ENCODE results near the gene TLR1. TPM values are rescaled to one million over a fixed set of nuclear protein-coding genes. Genes with fewer than 3 reads are reported as not detected.
"Not testable (repeated sequence)": the region's sequence is repeated elsewhere in the genome, so short reads cannot be mapped to it uniquely, and the experiment has no call there.

TLR1 gene
- total and polyA plus RNA-seq, 7 donors, result 0.22 to 4.1 (median 1.7) TPM

DNA sequence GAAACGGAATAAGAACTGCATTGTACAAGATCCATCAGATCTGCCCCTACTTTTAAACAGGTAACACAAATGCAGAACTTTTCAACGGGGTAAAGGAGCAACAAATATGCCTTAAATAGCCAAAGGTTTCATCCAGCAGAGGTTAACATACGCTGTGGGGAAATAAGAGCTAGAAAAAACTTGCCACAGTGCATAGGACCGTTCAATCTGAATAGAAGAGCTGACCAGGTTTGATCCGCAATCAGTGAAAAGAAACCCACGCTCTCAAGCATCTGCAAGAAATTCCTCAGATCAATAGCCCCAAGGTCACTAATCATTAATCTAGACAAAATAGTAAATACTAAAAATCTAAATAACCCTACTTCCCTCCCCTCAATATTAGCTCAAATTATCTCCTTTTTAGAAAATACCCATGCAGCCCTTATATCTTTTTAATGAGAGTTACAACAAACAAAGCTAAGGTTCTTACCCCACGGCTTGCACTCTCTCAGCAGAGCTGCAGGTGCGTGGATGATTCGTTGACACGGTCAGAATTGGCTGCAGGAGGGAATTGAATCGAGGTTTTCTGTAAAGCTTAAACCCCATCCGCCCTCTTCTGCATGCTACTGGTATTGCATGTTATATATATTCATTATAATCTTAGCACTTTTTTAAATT lies 22.0 kb downstream of the TLR1 start, which contains the start of gene TLR10:
TLR10 (minus strand) TSS at position 539 of the 657 bp plus-strand sequence. CDS start 7,400 bp downstream, outside the sequence.
- intact Hi-C loops (cut with DNase I), result loop anchor here in 1 of 2 donors (5.0 kb wide), 1 partner anchor 720 kb away; no protein-coding TSS in a partner anchor

DNA sequence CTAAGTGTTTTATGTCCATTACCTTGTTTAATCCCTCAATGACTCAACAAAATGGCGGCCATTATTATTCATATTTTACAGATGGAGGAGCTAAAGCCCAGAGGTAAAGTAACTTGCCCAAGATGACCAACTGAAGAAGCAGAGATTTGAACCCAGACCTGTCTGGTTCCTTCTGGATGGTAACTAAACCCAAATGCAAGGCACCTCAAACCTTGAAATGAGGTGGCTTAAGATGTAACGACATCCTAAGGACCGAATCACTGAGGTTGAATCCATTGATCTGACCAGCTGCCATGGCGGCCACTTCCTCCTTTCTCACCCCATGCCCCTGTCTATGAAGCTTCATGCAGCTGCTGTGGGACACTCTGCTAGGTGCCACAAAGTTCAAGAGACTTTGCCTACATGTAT lies 22.7 kb downstream of the TLR1 start:
- Histone ChIP-seq H3K9me3 (no peaks in the 10 kb centered on the region), H3K27me3 (ENCODE audit: insufficient read depth in 3 of 3, low read length in 2 of 3) (no peaks in the 10 kb centered on the region), H3K36me3 (ENCODE audit: insufficient read depth in 1 of 2, low read depth in 1 of 2) (no peaks in the 10 kb centered on the region), H3K27ac (no peak overlapping the region), H3K4me1 (no peaks in the 10 kb centered on the region), H3K4me3 (no peak overlapping the region)
- ATAC-seq (no peak), DNase-seq (no peak)
- whole genome bisulfite sequencing, 3 donors, result 92 to 94% (median 93%) methylated on average over 4 of the region's 4 CpGs
- intact Hi-C loops (cut with DNase I), result loop anchor here in 1 of 2 donors (5.0 kb wide), 1 partner anchor 720 kb away; no protein-coding TSS in a partner anchor
- TF ChIP-seq, protein P1, sequence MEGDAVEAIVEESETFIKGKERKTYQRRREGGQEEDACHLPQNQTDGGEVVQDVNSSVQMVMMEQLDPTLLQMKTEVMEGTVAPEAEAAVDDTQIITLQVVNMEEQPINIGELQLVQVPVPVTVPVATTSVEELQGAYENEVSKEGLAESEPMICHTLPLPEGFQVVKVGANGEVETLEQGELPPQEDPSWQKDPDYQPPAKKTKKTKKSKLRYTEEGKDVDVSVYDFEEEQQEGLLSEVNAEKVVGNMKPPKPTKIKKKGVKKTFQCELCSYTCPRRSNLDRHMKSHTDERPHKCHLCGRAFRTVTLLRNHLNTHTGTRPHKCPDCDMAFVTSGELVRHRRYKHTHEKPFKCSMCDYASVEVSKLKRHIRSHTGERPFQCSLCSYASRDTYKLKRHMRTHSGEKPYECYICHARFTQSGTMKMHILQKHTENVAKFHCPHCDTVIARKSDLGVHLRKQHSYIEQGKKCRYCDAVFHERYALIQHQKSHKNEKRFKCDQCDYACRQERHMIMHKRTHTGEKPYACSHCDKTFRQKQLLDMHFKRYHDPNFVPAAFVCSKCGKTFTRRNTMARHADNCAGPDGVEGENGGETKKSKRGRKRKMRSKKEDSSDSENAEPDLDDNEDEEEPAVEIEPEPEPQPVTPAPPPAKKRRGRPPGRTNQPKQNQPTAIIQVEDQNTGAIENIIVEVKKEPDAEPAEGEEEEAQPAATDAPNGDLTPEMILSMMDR (IDR thresholded peaks at IDR 0.05), result no peak

More for the DNA sequence above, 22.0 kb downstream of the TLR1 start, which contains the start of gene TLR10:
- no peak within 1 kb of the TSS for H3K4me3 ChIP-seq
- H3K9me3 ChIP-seq, result no peaks in the 10 kb centered on the region
- H3K4me1 ChIP-seq, result no peaks in the 10 kb centered on the region
- WGBS, 3 donors, result 38 to 40% (median 39%) methylated on average over 12 of the region's 12 CpGs
- ATAC-seq (peak; percentile 48 to 81 (median 68)), DNase-seq (no peak)
- no peaks in the 10 kb centered on the region for H3K36me3 ChIP-seq (ENCODE audit: insufficient read depth in 1 of 2, low read depth in 1 of 2)
- H3K27me3 ChIP-seq (ENCODE audit: insufficient read depth in 3 of 3, low read length in 2 of 3), result no peaks in the 10 kb centered on the region
- TF ChIP-seq, protein P1 (IDR thresholded peaks at IDR 0.05), result peak; percentile 68
- no peak within 1 kb of the TSS for H3K27ac ChIP-seq

DNA sequence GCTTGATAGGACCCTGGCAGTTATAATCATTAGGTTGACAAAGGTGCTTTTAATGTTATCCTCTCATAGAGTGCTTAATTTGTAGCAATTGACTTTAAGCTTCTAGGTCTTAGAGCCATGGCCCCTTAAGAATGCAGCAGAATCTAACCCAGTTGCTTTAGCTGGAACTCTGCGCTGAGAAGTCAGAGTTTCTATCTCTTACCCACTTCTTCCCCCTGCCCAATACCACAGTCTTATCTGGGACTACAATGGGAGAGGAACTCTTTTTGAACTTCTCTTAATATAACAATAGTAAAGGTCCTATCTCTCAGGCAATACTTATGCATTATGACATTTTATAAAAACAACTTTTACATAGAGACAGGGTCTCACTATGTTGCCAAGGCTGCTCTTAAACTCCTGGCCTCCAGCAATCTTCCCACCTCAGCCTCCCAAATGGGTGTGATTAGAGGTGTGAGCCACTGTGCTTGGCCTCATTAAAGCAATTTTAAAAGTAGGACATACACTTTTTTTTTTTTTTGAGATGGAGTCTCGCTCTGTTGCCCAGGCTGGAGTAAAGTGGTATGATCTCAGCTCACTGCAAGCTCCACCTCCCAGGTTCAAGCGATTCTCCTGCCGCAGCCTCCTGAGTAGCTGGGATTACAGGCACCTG lies 23.6 kb downstream of the TLR1 start:
- Histone ChIP-seq H3K27ac (no peak overlapping the region), H3K4me3 (no peak overlapping the region), H3K4me1 (no peaks in the 10 kb centered on the region), H3K9me3 (no peaks in the 10 kb centered on the region), H3K27me3 (ENCODE audit: insufficient read depth in 3 of 3, low read length in 2 of 3) (no peaks in the 10 kb centered on the region), H3K36me3 (ENCODE audit: insufficient read depth in 1 of 2, low read depth in 1 of 2) (no peaks in the 10 kb centered on the region)
- DNase-seq, result no peak
- intact Hi-C loops (cut with DNase I), result loop anchor here in 1 of 2 donors (5.0 kb wide), 1 partner anchor 719 kb away; no protein-coding TSS in a partner anchor
- no peak for ATAC-seq
- TF ChIP-seq, protein P1 (IDR thresholded peaks at IDR 0.05), result no peak
- 92 to 96% (median 94%) methylated on average over 4 of the region's 4 CpGs for WGBS, 3 donors

DNA sequence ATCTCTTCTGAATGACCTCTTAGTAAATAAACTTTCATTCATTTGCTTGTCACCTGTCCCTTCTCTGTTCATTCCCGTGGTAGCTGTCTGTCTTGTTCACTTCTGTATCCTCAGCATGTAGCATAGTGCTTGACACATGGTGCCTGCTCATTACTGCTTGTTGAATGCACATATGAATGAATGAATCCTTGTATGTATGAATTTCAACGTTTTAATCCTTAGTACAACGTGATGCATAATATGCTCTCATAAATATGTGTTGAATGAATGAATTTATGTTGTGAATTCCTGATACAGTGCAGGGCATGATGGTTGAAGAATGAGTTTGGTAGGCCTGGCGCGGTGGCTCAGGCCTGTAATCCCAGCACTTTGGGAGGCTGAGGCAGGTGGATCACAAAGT lies 24.8 kb downstream of the TLR1 start:
- Histone ChIP-seq H3K9me3 (no peaks in the 10 kb centered on the region), H3K27me3 (ENCODE audit: insufficient read depth in 3 of 3, low read length in 2 of 3) (no peaks in the 10 kb centered on the region), H3K4me1 (no peaks in the 10 kb centered on the region), H3K4me3 (no peak overlapping the region), H3K27ac (no peak overlapping the region), H3K36me3 (ENCODE audit: insufficient read depth in 1 of 2, low read depth in 1 of 2) (no peaks in the 10 kb centered on the region)
- TF ChIP-seq, protein P1 (IDR thresholded peaks at IDR 0.05), result no peak
- ATAC-seq (no peak), DNase-seq (no peak)
- intact Hi-C loops (cut with DNase I), result loop anchor here in 1 of 2 donors (5.0 kb wide), 1 partner anchor 717 kb away; no protein-coding TSS in a partner anchor
- 69 to 79% (median 77%) methylated on average over 5 of the region's 5 CpGs for WGBS, 3 donors

DNA sequence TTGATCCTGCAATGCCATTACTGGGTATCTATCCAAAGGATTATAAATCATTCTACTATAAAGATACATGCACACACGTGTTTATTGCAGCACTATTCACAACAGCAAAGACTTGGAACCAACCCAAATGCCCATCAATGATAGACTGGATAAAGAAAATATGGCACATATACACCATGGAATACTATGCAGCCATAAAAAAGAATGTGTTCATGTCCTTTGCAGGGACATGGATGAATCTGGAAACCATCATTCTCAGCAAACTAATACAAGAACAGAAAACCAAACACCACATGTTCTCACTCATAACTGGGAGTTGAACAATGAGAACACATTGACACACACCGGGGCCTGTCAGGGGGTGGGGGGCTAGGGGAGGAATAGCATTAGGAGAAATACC lies 26.7 kb downstream of the TLR1 start:
- H3K9me3 ChIP-seq; ATAC-seq; H3K27me3 ChIP-seq (ENCODE audit: insufficient read depth in 3 of 3, low read length in 2 of 3); H3K27ac ChIP-seq; H3K4me3 ChIP-seq; DNase-seq; H3K4me1 ChIP-seq; H3K36me3 ChIP-seq (ENCODE audit: insufficient read depth in 1 of 2, low read depth in 1 of 2); intact Hi-C loops (cut with DNase I): not testable (repeated sequence)
- WGBS, 3 donors, result 74 to 86% (median 85%) methylated on average over 2 of the region's 2 CpGs
